Mucosa of descending colon (tissue), 3 donors: Measurements from ENCODE around the gene ZBTB8B. TPM values are rescaled to one million over a fixed set of nuclear protein-coding genes. Genes with fewer than 3 reads are reported as not detected.
"Not testable (repeated sequence)": the region's sequence is repeated elsewhere in the genome, so short reads cannot be mapped to it uniquely, and the experiment has no call there.

Experiments used
- ATAC-seq: fragments of 200-7000 bp; cut with Tn5 transposase; one replicate; pipeline ENCODE4 v1.9.1; 2020; ENCODE audit warnings: mild to moderate bottlenecking, moderate library complexity
- DNase-seq, 3 donors: peaks; one replicate each; pipeline ENCODE4 v3.0.0-alpha.2; 2020
- H3K36me3 ChIP-seq: fragments of 200-600 bp; one replicate; pipeline ENCODE4 v1.8.0; 2021; ENCODE audit warnings: low read depth, mild to moderate bottlenecking
- H3K4me1 ChIP-seq: fragments of 200-600 bp; one replicate; pipeline ENCODE4 v1.8.0; 2021; ENCODE audit warnings: low read depth, mild to moderate bottlenecking
- H3K4me3 ChIP-seq: fragments of 200-600 bp; one replicate; pipeline ENCODE4 v1.8.0; 2021; ENCODE audit warnings: mild to moderate bottlenecking
- H3K9me3 ChIP-seq: fragments of 200-600 bp; one replicate; pipeline ENCODE4 v1.8.0; 2021; ENCODE audit warnings: mild to moderate bottlenecking
- CTCF ChIP-seq: fragments of 200-600 bp; IDR thresholded peaks from one replicate; pipeline ENCODE4 v1.8.0; 2022; ENCODE audit warnings: antibody characterized with exemption, mild to moderate bottlenecking
- intact Hi-C, 2 donors: fragments of 100-400 bp; cut with DNase I in 1 of 2; cut with micrococcal nuclease in 1 of 2; formaldehyde crosslinking; loops; one replicate each; pipeline versions ENCODE4 v1.11.0 to v1.11.1; 2022; cut with DNase I, micrococcal nuclease
- total RNA-seq, 3 donors: library from RNA; stranded (reverse); fragmentation: NEBNext Ultra II Directional in 2 of 3; extraction: Animal tissue kit (Norgen Biotek cat#: 25700) in 2 of 3; gene quantifications; one replicate each; pipeline versions ENCODE4 v1.2.1 to v1.2.4, GENCODE V29; 2021 to 2023
- donor health status: DM: no; HTN: no; CAD: no; lungs with moderate emphysema.
- donor health status: DM: no; HTN: no; CAD: no.
- donor health status: DM: no; HTN: yes; CAD: no.

Gene ZBTB8B
- total RNA-seq, 3 donors from 2014 or later: 0.03 TPM; not detected in 2

GRCh38 chr1:32454726-32455125, 10.1 kb upstream of the ZBTB8B start:
- peaks cover 15% of the 10 kb centered on the region for H3K9me3 ChIP-seq
- no peak for TF ChIP-seq CTCF
- no peaks in the 10 kb centered on the region for H3K36me3 ChIP-seq
- intact Hi-C loops: no loop called here
- no peak for DNase-seq
- no peak overlapping the region for H3K4me3 ChIP-seq
- no peak for ATAC-seq
- H3K4me1 ChIP-seq: no peaks in the 10 kb centered on the region

DNA sequence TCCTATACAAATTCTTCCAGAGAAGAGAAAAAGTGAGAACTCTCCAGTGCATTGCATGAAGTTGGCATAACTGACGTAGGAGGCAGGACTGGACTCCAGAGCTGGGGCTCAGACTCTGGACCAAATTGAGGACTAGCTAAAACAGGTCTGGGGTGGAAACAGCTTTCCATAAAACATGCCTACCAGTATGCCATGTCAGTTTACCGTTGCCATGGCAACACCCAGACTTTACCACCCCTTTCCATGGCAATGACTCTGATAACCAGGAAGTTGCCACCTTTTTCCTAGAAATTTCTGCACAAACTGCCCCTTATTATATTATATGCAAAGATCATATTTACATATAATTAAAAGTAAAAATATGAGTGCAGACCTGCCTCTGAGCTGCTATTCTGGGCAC, 8.9 kb upstream of the ZBTB8B start:
- no peak for TF ChIP-seq CTCF
- intact Hi-C loops: no loop called here
- no peaks in the 10 kb centered on the region for H3K36me3 ChIP-seq
- H3K4me3 ChIP-seq: no peak overlapping the region
- peaks cover 13% of the 10 kb centered on the region for H3K9me3 ChIP-seq
- H3K4me1 ChIP-seq: no peaks in the 10 kb centered on the region
- ATAC-seq (no peak), DNase-seq (no peak)

- H3K4me3 ChIP-seq, DNase-seq, H3K4me1 ChIP-seq, intact Hi-C loops, H3K36me3 ChIP-seq, ATAC-seq: not testable (repeated sequence)
- peaks cover 13% of the 10 kb centered on the region for H3K9me3 ChIP-seq
These were observed 6.1 kb upstream of the ZBTB8B start for GRCh38 chr1:32458798-32459197.

GRCh38 chr1:32462977-32463376, 1.9 kb upstream of the ZBTB8B start:
- intact Hi-C loops, ATAC-seq, DNase-seq, H3K4me3 ChIP-seq, H3K36me3 ChIP-seq: not testable (repeated sequence)
- Histone ChIP-seq H3K4me1 (peaks cover 13% of the 10 kb centered on the region), H3K9me3 (peaks cover 13% of the 10 kb centered on the region)

GRCh38 chr1:32464191-32464715, 619 bp upstream of the ZBTB8B start:
- no peak for DNase-seq
- intact Hi-C loops: no loop called here
- Histone ChIP-seq H3K36me3 (no peaks in the 10 kb centered on the region), H3K9me3 (peaks cover 2% of the 10 kb centered on the region), H3K4me1 (peaks cover 13% of the 10 kb centered on the region), H3K4me3 (no peak overlapping the region)
- peak; percentile 43 for ATAC-seq
- no peak for TF ChIP-seq CTCF

DNA sequence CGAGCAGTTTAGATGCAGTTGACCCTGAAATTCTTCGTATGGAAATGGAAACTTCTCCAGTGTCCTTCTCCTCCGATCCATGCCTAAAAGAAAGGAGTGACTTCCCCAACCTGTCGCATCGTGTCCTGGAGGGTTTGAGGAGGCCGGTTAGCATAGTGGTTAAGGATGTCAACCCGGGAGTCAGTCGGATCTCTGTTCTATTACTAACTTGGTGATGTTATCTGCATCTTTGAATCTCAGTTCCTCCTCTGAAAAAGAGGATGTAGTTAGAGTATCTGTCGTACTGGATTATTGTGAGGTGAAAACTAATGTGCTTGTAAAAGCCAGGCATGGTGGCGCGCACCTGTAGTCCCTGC, 684 bp downstream of the ZBTB8B start:
- Histone ChIP-seq H3K9me3 (no peaks in the 10 kb centered on the region), H3K4me1 (peaks cover 13% of the 10 kb centered on the region), H3K36me3 (no peaks in the 10 kb centered on the region), H3K4me3 (no peak overlapping the region)
- no peak for DNase-seq
- no peak for ATAC-seq
- intact Hi-C loops: no loop called here
- TF ChIP-seq CTCF: no peak

GRCh38 chr1:32466761-32467160, 1.9 kb downstream of the ZBTB8B start:
- TF ChIP-seq CTCF: no peak
- H3K36me3 ChIP-seq: no peaks in the 10 kb centered on the region
- DNase-seq (no peak), ATAC-seq (no peak)
- H3K9me3 ChIP-seq: no peaks in the 10 kb centered on the region
- intact Hi-C loops: no loop called here
- H3K4me1 ChIP-seq: peaks cover 13% of the 10 kb centered on the region
- H3K4me3 ChIP-seq: no peak overlapping the region
